H1 (cell line): ENCODE data around the gene PRR30. TPM values are rescaled to one million over a fixed set of nuclear protein-coding genes. Genes with fewer than 3 reads are reported as not detected.

Source experiments
- CTCF ChIA-PET: fragments of 300-600 bp; sonication (Branson Sonifier 250); formaldehyde crosslinking; loops from one replicate; lab custom pipeline; 2021; ENCODE audit not compliant: partially characterized antibody; lab: Charles Lee
- POLR2A ChIA-PET: fragments of 300-600 bp; sonication (Branson Sonifier 250); formaldehyde crosslinking; loops from one replicate; lab custom pipeline; 2021; ENCODE audit warnings: inconsistent platforms; ENCODE audit not compliant: partially characterized antibody; lab: Charles Lee
- DNase-seq, 2 experiments: peaks; one replicate each; pipeline versions ENCODE4 v3.0.0 to v3.0.0-alpha.2; 2010 to 2022; ENCODE audit warnings: low spot score in 2 of 2, low read depth in 1 of 2, mixed read lengths in 1 of 2
- FAIRE-seq: peaks from 2 replicates; lab custom pipeline; 2011; peaks lifted over from hg19 to GRCh38; lab: Jason Lieb, UNC
- H2AFZ ChIP-seq: 2 replicates; pipeline ENCODE4 v1.8.1; 2012; ENCODE audit warnings: low read length, inconsistent platforms
- H2AK5ac ChIP-seq: 2 replicates; pipeline ENCODE4 v1.6.1; 2013; ENCODE audit warnings: low read depth, low read length
- H2BK120ac ChIP-seq: replicated peaks from 2 replicates; pipeline ENCODE3; 2013; ENCODE audit warnings: low read depth, low read length, inconsistent platforms
- H2BK12ac ChIP-seq: 2 replicates; pipeline ENCODE4 v1.6.1; 2013; ENCODE audit warnings: low read depth, low read length
- H2BK15ac ChIP-seq: 2 replicates; pipeline ENCODE4 v1.6.1; 2013; ENCODE audit warnings: low read length
- H2BK20ac ChIP-seq: 2 replicates; pipeline ENCODE4 v1.6.1; 2013; ENCODE audit warnings: low read length
- H2BK5ac ChIP-seq: 2 replicates; pipeline ENCODE4 v1.6.1; 2013; ENCODE audit warnings: low read depth, low read length
- H3K14ac ChIP-seq: 2 replicates; pipeline ENCODE4 v1.6.1; 2013; ENCODE audit warnings: inconsistent platforms; ENCODE audit not compliant: insufficient read length
- H3K18ac ChIP-seq: 2 replicates; pipeline ENCODE4 v1.6.1; 2013; ENCODE audit warnings: low read length; ENCODE audit errors: extremely low read depth
- H3K23ac ChIP-seq: 2 replicates; pipeline ENCODE4 v1.6.1; 2013; ENCODE audit warnings: inconsistent platforms; ENCODE audit not compliant: insufficient read length
- H3K23me2 ChIP-seq: 2 replicates; pipeline ENCODE4 v1.6.1; 2013; ENCODE audit warnings: low read depth, low read length
- H3K27ac ChIP-seq: 2 replicates; pipeline ENCODE4 v1.6.1; 2011; ENCODE audit warnings: low read depth, low read length, inconsistent platforms
- H3K27me3 ChIP-seq, 4 experiments: replicated peaks in 1 of 4; 1 replicate in 1 of 4; 2 replicates in 3 of 4; pipeline versions ENCODE4 v1.6.1 to v1.8.1; 2011 to 2013; ENCODE audit warnings: low read length in 3 of 4, mild to moderate bottlenecking in 3 of 4, inconsistent platforms in 2 of 4, mixed read lengths in 2 of 4, moderate library complexity in 1 of 4; ENCODE audit not compliant: control insufficient read depth in 3 of 4, insufficient read depth in 3 of 4; ENCODE audit errors: extremely low read depth in 1 of 4
- H3K36me3 ChIP-seq, 4 experiments: 2 replicates each; pipeline versions ENCODE4 v1.6.1 to v1.8.1; 2011 to 2013; ENCODE audit warnings: mild to moderate bottlenecking in 4 of 4, low read length in 3 of 4, moderate library complexity in 2 of 4, control low read depth in 1 of 4, inconsistent platforms in 1 of 4; ENCODE audit not compliant: insufficient read depth in 4 of 4, control insufficient read depth in 2 of 4
- H3K4ac ChIP-seq: replicated peaks from 2 replicates; pipeline ENCODE3; 2013; ENCODE audit warnings: low read length, low read depth, mixed read lengths, inconsistent platforms; ENCODE audit not compliant: insufficient read length
- H3K4me1 ChIP-seq, 4 experiments: replicated peaks in 1 of 4; 1 replicate in 1 of 4; 2 replicates in 3 of 4; pipeline versions ENCODE4 v1.6.1 to v1.8.1; 2011 to 2013; ENCODE audit warnings: low read length in 3 of 4, inconsistent platforms in 2 of 4, mixed read lengths in 1 of 4; ENCODE audit not compliant: insufficient read depth in 4 of 4, control insufficient read depth in 3 of 4
- H3K4me2 ChIP-seq, 2 experiments: 2 replicates each; pipeline versions ENCODE4 v1.6.1 to v1.8.1; 2011 to 2013; ENCODE audit warnings: low read depth in 2 of 2, low read length in 2 of 2, control low read depth in 1 of 2, inconsistent platforms in 1 of 2, mild to moderate bottlenecking in 1 of 2; ENCODE audit not compliant: insufficient read depth in 1 of 2
- H3K4me3 ChIP-seq, 4 experiments: fragments of 200-600, 300-600 bp in 1 of 4; sonication (generic), shearing (Covaris generic), sonication (Bioruptor Twin) in 1 of 4; 2 replicates each; pipeline versions ENCODE4 v1.5.1 to v1.8.1; 2011 to 2016; ENCODE audit warnings: low read length in 4 of 4, low read depth in 3 of 4, control low read depth in 2 of 4, inconsistent platforms in 2 of 4, mild to moderate bottlenecking in 2 of 4, mixed read lengths in 1 of 4, moderate library complexity in 1 of 4; ENCODE audit not compliant: insufficient read depth in 2 of 4; ENCODE audit errors: extremely low read depth in 1 of 4
- H3K56ac ChIP-seq: replicated peaks from 2 replicates; pipeline ENCODE3; 2013; ENCODE audit warnings: low read depth, mild to moderate bottlenecking, mixed read lengths, low read length, inconsistent platforms; ENCODE audit not compliant: insufficient read length
- H3K79me1 ChIP-seq: 2 replicates; pipeline ENCODE4 v1.6.1; 2013; ENCODE audit warnings: low read depth, low read length, control low read depth
- H3K79me2 ChIP-seq, 2 experiments: 2 replicates each; pipeline versions ENCODE4 v1.6.1 to v1.8.1; 2012 to 2013; ENCODE audit warnings: low read length in 2 of 2, mild to moderate bottlenecking in 2 of 2, inconsistent platforms in 1 of 2; ENCODE audit not compliant: insufficient read depth in 2 of 2, control insufficient read depth in 1 of 2
- H3K9ac ChIP-seq, 4 experiments: replicated peaks in 1 of 4; 1 replicate in 1 of 4; 2 replicates in 3 of 4; pipeline versions ENCODE4 v1.6.1 to v1.8.1; 2011 to 2013; ENCODE audit warnings: low read depth in 3 of 4, low read length in 3 of 4, control low read depth in 2 of 4, mild to moderate bottlenecking in 2 of 4, moderate library complexity in 2 of 4, inconsistent platforms in 1 of 4; ENCODE audit errors: extremely low read depth in 1 of 4
- H3K9me3 ChIP-seq, 2 experiments: 2 replicates each; pipeline versions ENCODE4 v1.6.1 to v1.8.1; 2012 to 2013; ENCODE audit warnings: mild to moderate bottlenecking in 2 of 2, moderate library complexity in 2 of 2, control low read depth in 1 of 2, inconsistent platforms in 1 of 2, low read depth in 1 of 2, low read length in 1 of 2, mixed read lengths in 1 of 2; ENCODE audit not compliant: insufficient read depth in 2 of 2
- H4K20me1 ChIP-seq, 2 experiments: replicated peaks in 1 of 2; 2 replicates each; pipeline versions ENCODE3 to v1.8.1; 2011 to 2013; ENCODE audit warnings: inconsistent platforms in 2 of 2, low read length in 2 of 2, mild to moderate bottlenecking in 1 of 2; ENCODE audit not compliant: insufficient read depth in 2 of 2, control insufficient read depth in 1 of 2
- H4K5ac ChIP-seq: 2 replicates; pipeline ENCODE4 v1.6.1; 2013; ENCODE audit warnings: low read length, low read depth, mixed read lengths, inconsistent platforms; ENCODE audit not compliant: insufficient read length
- H4K8ac ChIP-seq: 2 replicates; pipeline ENCODE4 v1.8.0; 2013; ENCODE audit warnings: mild to moderate bottlenecking, moderate library complexity, low read length, inconsistent platforms; ENCODE audit not compliant: insufficient read depth; ENCODE audit errors: extremely low read depth
- H4K91ac ChIP-seq: replicated peaks from 2 replicates; pipeline ENCODE3; 2013; ENCODE audit warnings: low read length, mixed read lengths, inconsistent platforms; ENCODE audit not compliant: insufficient read length
- ASH2L ChIP-seq: fragments of 200-600, 300-600 bp; sonication (generic); IDR thresholded peaks from one replicate; pipeline ENCODE4 v1.7.1; 2017; ENCODE audit warnings: low read length
- ATF3 ChIP-seq: IDR thresholded peaks from 2 replicates; pipeline ENCODE4 v1.6.1; 2011; ENCODE audit warnings: low read depth, mild to moderate bottlenecking, low read length; ENCODE audit not compliant: insufficient read depth
- BACH1 ChIP-seq: IDR thresholded peaks from 2 replicates; pipeline ENCODE4 v1.6.1; 2012; ENCODE audit warnings: low read length, improper control_type of control experiment
- CBX8 ChIP-seq: fragments of 300-800, 300-1000 bp; sonication (generic); IDR thresholded peaks from 2 replicates; pipeline ENCODE4 v1.7.1; 2016; ENCODE audit warnings: low read depth, low read length, borderline replicate concordance
- E2F6 ChIP-seq: IDR thresholded peaks from 2 replicates; pipeline ENCODE4 v1.6.1; 2012; ENCODE audit warnings: inconsistent platforms
- GABPA ChIP-seq: IDR thresholded peaks from 2 replicates; pipeline ENCODE4 v1.6.1; 2011; ENCODE audit warnings: mild to moderate bottlenecking, low read length, moderate library complexity, borderline replicate concordance; ENCODE audit not compliant: insufficient read depth
- JUND ChIP-seq: IDR thresholded peaks from 2 replicates; pipeline ENCODE4 v1.6.1; 2011; ENCODE audit warnings: mild to moderate bottlenecking, improper control_type of control experiment, low read length
- NANOG ChIP-seq: IDR thresholded peaks from 2 replicates; pipeline ENCODE4 v1.6.1; 2011; ENCODE audit warnings: low read length, low read depth, mild to moderate bottlenecking, inconsistent platforms; ENCODE audit not compliant: insufficient read depth, poor library complexity, severe bottlenecking
- POU5F1 ChIP-seq: IDR thresholded peaks from 2 replicates; pipeline ENCODE4 v1.6.1; 2011; ENCODE audit warnings: low read depth, mild to moderate bottlenecking, low read length, moderate library complexity
- SAP30 ChIP-seq: fragments of 300-600 bp; sonication (generic); IDR thresholded peaks from 2 replicates; pipeline ENCODE4 v1.7.1; 2012; ENCODE audit warnings: low read length, moderate library complexity, mild to moderate bottlenecking, inconsistent platforms; ENCODE audit not compliant: insufficient read depth, insufficient replicate concordance
- TAF7 ChIP-seq: optimal IDR thresholded peaks from 2 replicates; pipeline ENCODE3; 2011; ENCODE audit warnings: low read depth, mild to moderate bottlenecking, inconsistent platforms, low read length, moderate library complexity, borderline replicate concordance
- WGBS, 2 experiments: shearing (Covaris generic) in 1 of 2; methylation state at CpG; one replicate each; pipeline versions ENCODE4 v1.1.6 to v1.1.7; 2013 to 2015; ENCODE audit warnings: low lambda C conversion rate in 2 of 2, mixed read lengths in 2 of 2, inconsistent platforms in 1 of 2, low coverage in 1 of 2, missing lambda C conversion rate in 1 of 2; ENCODE audit not compliant: insufficient replicate concordance in 2 of 2, insufficient coverage in 1 of 2, insufficient read length in 1 of 2; ENCODE audit errors: extremely low coverage in 1 of 2, missing lambda C conversion rate in 1 of 2; 5-methylcytosine and 5-hydroxymethylcytosine counted together
- polyA plus RNA-seq, 7 experiments: library from polyadenylated mRNA; depleted of rRNA in 3 of 7; stranded (reverse) in 5 of 7; unstranded in 2 of 7; fragments of >200 nt in 5 of 7; fragments of 200-250 nt in 2 of 7; gene quantifications; 1 replicate in 5 of 7; 2 replicates in 1 of 7; 4 replicates in 1 of 7; pipeline versions ENCODE4 v1.2.1 to v1.2.3, GENCODE V29; 2011 to 2013; ENCODE audit warnings: missing spikeins in 2 of 7, mixed read lengths in 2 of 7
- total RNA-seq: library from RNA; stranded (reverse); fragmentation: NEBNext Ultra II Directional; extraction: Animal tissue kit (Norgen Biotek cat#: 25700); gene quantifications from 2 replicates; pipeline ENCODE4 v1.2.1, GENCODE V29; 2021

Gene PRR30
- total and polyA plus RNA-seq, 2 of the 8 experiments (the other 6 are each of a cell fraction or from before 2014, with no cell fraction given), result not detected

GRCh38 chr2:27184115-27184514 is 44.9 kb upstream of the PRR30 start:
- H3K4ac ChIP-seq, result no peak overlapping the region
- no peak overlapping the region for H3K23ac ChIP-seq
- no peak overlapping the region for H3K9ac ChIP-seq
- H4K8ac ChIP-seq, result no peak overlapping the region
- H2AK5ac ChIP-seq, result no peak overlapping the region
- H4K5ac ChIP-seq, result no peak overlapping the region
- ChIA-PET POLR2A (no interaction called here), CTCF (interaction anchor here (0.7 to 5.1 kb wide), 5 partner anchors 9 to 98 kb away, joined by 3 to 38 read pairs (median 14); partner anchors contain the start of gene TRIM54)
- WGBS, 2 experiments, result 81% methylated on average over 4 of the region's 4 CpGs; no CpG with 5 or more reads in 1 of the 2 experiments
- H3K79me1 ChIP-seq, result no peaks in the 10 kb centered on the region
- no peak for DNase-seq
- H2BK5ac ChIP-seq, result no peak overlapping the region
- no peak overlapping the region for H3K4me2 ChIP-seq
- no peaks in the 10 kb centered on the region for H3K27me3 ChIP-seq
- no peak overlapping the region for H3K14ac ChIP-seq
- H3K4me1 ChIP-seq, result no peaks in the 10 kb centered on the region
- H2BK15ac ChIP-seq, result no peak overlapping the region
- H2BK12ac ChIP-seq, result no peak overlapping the region
- no peak overlapping the region for H2BK120ac ChIP-seq
- no peak overlapping the region for H3K56ac ChIP-seq
- H3K23me2 ChIP-seq, result no peaks in the 10 kb centered on the region
- H3K18ac ChIP-seq, result no peak overlapping the region
- no peak overlapping the region for H3K27ac ChIP-seq
- H4K91ac ChIP-seq, result no peak overlapping the region
- no peaks in the 10 kb centered on the region for H3K36me3 ChIP-seq
- H3K79me2 ChIP-seq, result no peaks in the 10 kb centered on the region
- no peak overlapping the region for H3K4me3 ChIP-seq
- no peak for FAIRE-seq
- H2AFZ ChIP-seq, result no peak overlapping the region
- no peaks in the 10 kb centered on the region for H3K9me3 ChIP-seq
- H2BK20ac ChIP-seq, result no peak overlapping the region
- no peaks in the 10 kb centered on the region for H4K20me1 ChIP-seq
- TF ChIP-seq E2F6 (no peak), TAF7 (no peak), SAP30 (no peak), ATF3 (no peak), CBX8 (no peak), GABPA (no peak), JUND (no peak), NANOG (no peak), POU5F1 (no peak), ASH2L (no peak), BACH1 (no peak)
